ENCODE measurements around the gene CX3CR1.

CX3CR1 gene

GRCh38 chr3:39226106-39226741, 53.6 kb downstream of the CX3CR1 start:
- Mint-ChIP-seq H3K27me3 (no peaks in the 10 kb centered on the region), H3K36me3 (ENCODE audit: insufficient read depth) (no peaks in the 10 kb centered on the region), H3K4me3 (no peak overlapping the region), H3K4me1 (peaks cover 46% of the 10 kb centered on the region), H3K9me3 (no peaks in the 10 kb centered on the region), H3K27ac (ENCODE audit: low read depth) (peak overlapping the region; percentile 0)
- ATAC-seq (replicated peaks; ENCODE audit: extremely low read depth, poor library complexity, severe bottlenecking) = no peak
- no peak for DNase-seq (ENCODE audit: low spot score in 2 of 2)

GRCh38 chr3:39224288-39224687, 55.5 kb downstream of the CX3CR1 start:
- no peaks in the 10 kb centered on the region for H3K27me3 Mint-ChIP-seq
- H3K27ac Mint-ChIP-seq (ENCODE audit: low read depth) = peak overlapping the region; percentile 23
- H3K4me1 Mint-ChIP-seq = peaks cover 53% of the 10 kb centered on the region
- H3K4me3 Mint-ChIP-seq = no peak overlapping the region
- no peaks in the 10 kb centered on the region for H3K9me3 Mint-ChIP-seq
- DNase-seq (ENCODE audit: low spot score in 2 of 2) (no peak), ATAC-seq (replicated peaks; ENCODE audit: extremely low read depth, poor library complexity, severe bottlenecking) (no peak)
- no peaks in the 10 kb centered on the region for H3K36me3 Mint-ChIP-seq (ENCODE audit: insufficient read depth)

GRCh38 chr3:39222939-39223338, 56.9 kb downstream of the CX3CR1 start:
- Mint-ChIP-seq H3K4me1 (peaks cover 53% of the 10 kb centered on the region), H3K27me3 (no peaks in the 10 kb centered on the region), H3K9me3 (no peaks in the 10 kb centered on the region), H3K27ac (ENCODE audit: low read depth) (peak overlapping the region; percentile 61), H3K36me3 (ENCODE audit: insufficient read depth) (no peaks in the 10 kb centered on the region), H3K4me3 (peak overlapping the region; percentile 23)
- DNase-seq (ENCODE audit: low spot score in 2 of 2) = no peak
- no peak for ATAC-seq (replicated peaks; ENCODE audit: extremely low read depth, poor library complexity, severe bottlenecking)

- Mint-ChIP-seq H3K27ac (ENCODE audit: low read depth) (peak overlapping the region; percentile 61), H3K27me3 (no peaks in the 10 kb centered on the region), H3K4me1 (peaks cover 57% of the 10 kb centered on the region), H3K9me3 (no peaks in the 10 kb centered on the region), H3K36me3 (ENCODE audit: insufficient read depth) (no peaks in the 10 kb centered on the region), H3K4me3 (peak overlapping the region; percentile 23)
- ATAC-seq (replicated peaks; ENCODE audit: extremely low read depth, poor library complexity, severe bottlenecking) (peak; percentile 88), DNase-seq (ENCODE audit: low spot score in 2 of 2) (no peak)
Observed at GRCh38 chr3:39222462-39222861, 57.4 kb downstream of the CX3CR1 start.

- no peak for DNase-seq (ENCODE audit: low spot score in 2 of 2)
- no peak for ATAC-seq (replicated peaks; ENCODE audit: extremely low read depth, poor library complexity, severe bottlenecking)
- Mint-ChIP-seq H3K4me1 (peaks cover 70% of the 10 kb centered on the region), H3K4me3 (peak overlapping the region; percentile 62), H3K27ac (ENCODE audit: low read depth) (peak overlapping the region; percentile 82), H3K9me3 (no peaks in the 10 kb centered on the region), H3K36me3 (ENCODE audit: insufficient read depth) (peaks cover 2% of the 10 kb centered on the region), H3K27me3 (no peaks in the 10 kb centered on the region)
Observed at GRCh38 chr3:39221141-39221530, 58.7 kb downstream of the CX3CR1 start.

GRCh38 chr3:39220407-39221140, 59.3 kb downstream of the CX3CR1 start:
- Mint-ChIP-seq H3K27ac (ENCODE audit: low read depth) (peak overlapping the region; percentile 82), H3K4me1 (peaks cover 68% of the 10 kb centered on the region), H3K27me3 (no peaks in the 10 kb centered on the region), H3K9me3 (no peaks in the 10 kb centered on the region), H3K4me3 (peak overlapping the region; percentile 62), H3K36me3 (ENCODE audit: insufficient read depth) (peaks cover 2% of the 10 kb centered on the region)
- DNase-seq (ENCODE audit: low spot score in 2 of 2) = no peak
- no peak for ATAC-seq (replicated peaks; ENCODE audit: extremely low read depth, poor library complexity, severe bottlenecking)

- H3K27ac Mint-ChIP-seq (ENCODE audit: low read depth) = peak overlapping the region; percentile 26
- no peaks in the 10 kb centered on the region for H3K27me3 Mint-ChIP-seq
- H3K36me3 Mint-ChIP-seq (ENCODE audit: insufficient read depth) = peaks cover 2% of the 10 kb centered on the region
- peaks cover 62% of the 10 kb centered on the region for H3K4me1 Mint-ChIP-seq
- no peak for ATAC-seq (replicated peaks; ENCODE audit: extremely low read depth, poor library complexity, severe bottlenecking)
- DNase-seq (ENCODE audit: low spot score in 2 of 2) = no peak
- H3K4me3 Mint-ChIP-seq = no peak overlapping the region
- no peaks in the 10 kb centered on the region for H3K9me3 Mint-ChIP-seq
Observed at GRCh38 chr3:39219702-39220101, 60.1 kb downstream of the CX3CR1 start.

- ATAC-seq (replicated peaks; ENCODE audit: extremely low read depth, poor library complexity, severe bottlenecking) = no peak
- no peaks in the 10 kb centered on the region for H3K9me3 Mint-ChIP-seq
- H3K27ac Mint-ChIP-seq (ENCODE audit: low read depth) = peak overlapping the region; percentile 50
- no peaks in the 10 kb centered on the region for H3K27me3 Mint-ChIP-seq
- H3K4me3 Mint-ChIP-seq = no peak overlapping the region
- no peak for DNase-seq (ENCODE audit: low spot score in 2 of 2)
- peaks cover 37% of the 10 kb centered on the region for H3K4me1 Mint-ChIP-seq
- H3K36me3 Mint-ChIP-seq (ENCODE audit: insufficient read depth) = peaks cover 2% of the 10 kb centered on the region
Observed at GRCh38 chr3:39216176-39216790, 63.6 kb downstream of the CX3CR1 start.

- Mint-ChIP-seq H3K36me3 (ENCODE audit: insufficient read depth) (peaks cover 2% of the 10 kb centered on the region), H3K27ac (ENCODE audit: low read depth) (no peak overlapping the region), H3K4me3 (no peak overlapping the region), H3K27me3 (no peaks in the 10 kb centered on the region), H3K9me3 (no peaks in the 10 kb centered on the region), H3K4me1 (peaks cover 41% of the 10 kb centered on the region)
- DNase-seq (ENCODE audit: low spot score in 2 of 2) (no peak), ATAC-seq (replicated peaks; ENCODE audit: extremely low read depth, poor library complexity, severe bottlenecking) (no peak)
Observed at GRCh38 chr3:39213613-39214012, 66.2 kb downstream of the CX3CR1 start.
